Endothelial cell of umbilical vein (primary cell): Measurements from ENCODE around the gene MGST1.

Experiments
- POLR2A ChIP-seq: IDR thresholded peaks from 2 replicates; pipeline ENCODE4 v1.6.1; 2012; ENCODE audit warnings: low read depth, mild to moderate bottlenecking, control low read depth, low read length
- TF ChIP-seq, protein P1 (sequence below), 2 donors: IDR thresholded peaks; 1 replicate in 1 of 2; 2 replicates in 1 of 2; pipeline ENCODE4 v1.5.1; 2011; ENCODE audit warnings: low read length in 2 of 2, mild to moderate bottlenecking in 2 of 2, moderate library complexity in 2 of 2, control low read depth in 1 of 2, inconsistent platforms in 1 of 2, low read depth in 1 of 2; ENCODE audit not compliant: insufficient read depth in 1 of 2; ENCODE audit errors: extremely low read depth in 1 of 2

DNA sequence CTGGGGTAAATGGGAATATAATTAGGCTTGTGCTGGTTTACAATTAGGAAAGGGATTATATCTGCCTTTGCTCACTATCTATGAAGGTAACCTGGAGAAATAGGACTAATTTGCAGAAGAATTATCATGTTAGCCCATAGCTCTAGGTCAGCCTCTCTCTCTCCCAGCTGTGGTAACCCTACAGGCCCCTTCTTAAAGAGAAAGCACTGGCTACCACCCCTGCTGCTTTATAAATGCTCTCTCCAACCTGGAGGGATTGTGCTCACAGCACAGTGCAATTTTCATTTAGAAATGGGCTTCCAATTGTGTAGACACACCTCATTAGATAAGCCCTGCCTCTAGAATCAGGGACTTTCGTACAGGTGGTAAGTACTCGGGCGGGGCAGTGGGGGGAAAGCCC, 22.7 kb upstream of the MGST1 start:
- TF ChIP-seq, protein P1, sequence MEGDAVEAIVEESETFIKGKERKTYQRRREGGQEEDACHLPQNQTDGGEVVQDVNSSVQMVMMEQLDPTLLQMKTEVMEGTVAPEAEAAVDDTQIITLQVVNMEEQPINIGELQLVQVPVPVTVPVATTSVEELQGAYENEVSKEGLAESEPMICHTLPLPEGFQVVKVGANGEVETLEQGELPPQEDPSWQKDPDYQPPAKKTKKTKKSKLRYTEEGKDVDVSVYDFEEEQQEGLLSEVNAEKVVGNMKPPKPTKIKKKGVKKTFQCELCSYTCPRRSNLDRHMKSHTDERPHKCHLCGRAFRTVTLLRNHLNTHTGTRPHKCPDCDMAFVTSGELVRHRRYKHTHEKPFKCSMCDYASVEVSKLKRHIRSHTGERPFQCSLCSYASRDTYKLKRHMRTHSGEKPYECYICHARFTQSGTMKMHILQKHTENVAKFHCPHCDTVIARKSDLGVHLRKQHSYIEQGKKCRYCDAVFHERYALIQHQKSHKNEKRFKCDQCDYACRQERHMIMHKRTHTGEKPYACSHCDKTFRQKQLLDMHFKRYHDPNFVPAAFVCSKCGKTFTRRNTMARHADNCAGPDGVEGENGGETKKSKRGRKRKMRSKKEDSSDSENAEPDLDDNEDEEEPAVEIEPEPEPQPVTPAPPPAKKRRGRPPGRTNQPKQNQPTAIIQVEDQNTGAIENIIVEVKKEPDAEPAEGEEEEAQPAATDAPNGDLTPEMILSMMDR (IDR thresholded peaks at IDR 0.05; ENCODE audit: extremely low read depth in 1 of 2, insufficient read depth in 1 of 2, low read depth in 1 of 2, low read length in 2 of 2), result no peak
- TF ChIP-seq POLR2A, result no peak
